H1 (cell line): ENCODE measurements around the gene KANSL1. TPM values are rescaled to one million over a fixed set of nuclear protein-coding genes. Genes with fewer than 3 reads are reported as not detected.

Source experiments
- CTCF ChIA-PET: fragments of 300-600 bp; sonication (Branson Sonifier 250); formaldehyde crosslinking; loops from one replicate; lab custom pipeline; 2021; ENCODE audit not compliant: partially characterized antibody; lab: Charles Lee
- POLR2A ChIA-PET: fragments of 300-600 bp; sonication (Branson Sonifier 250); formaldehyde crosslinking; loops from one replicate; lab custom pipeline; 2021; ENCODE audit warnings: inconsistent platforms; ENCODE audit not compliant: partially characterized antibody; lab: Charles Lee
- DNase-seq, 2 experiments: peaks; one replicate each; pipeline versions ENCODE4 v3.0.0 to v3.0.0-alpha.2; 2010 to 2022; ENCODE audit warnings: low spot score in 2 of 2, low read depth in 1 of 2, mixed read lengths in 1 of 2
- FAIRE-seq: peaks from 2 replicates; lab custom pipeline; 2011; peaks lifted over from hg19 to GRCh38; lab: Jason Lieb, UNC
- H2AFZ ChIP-seq: 2 replicates; pipeline ENCODE4 v1.8.1; 2012; ENCODE audit warnings: low read length, inconsistent platforms
- H2AK5ac ChIP-seq: 2 replicates; pipeline ENCODE4 v1.6.1; 2013; ENCODE audit warnings: low read depth, low read length
- H2BK120ac ChIP-seq: replicated peaks from 2 replicates; pipeline ENCODE3; 2013; ENCODE audit warnings: low read depth, low read length, inconsistent platforms
- H2BK12ac ChIP-seq: 2 replicates; pipeline ENCODE4 v1.6.1; 2013; ENCODE audit warnings: low read depth, low read length
- H2BK15ac ChIP-seq: 2 replicates; pipeline ENCODE4 v1.6.1; 2013; ENCODE audit warnings: low read length
- H2BK20ac ChIP-seq: 2 replicates; pipeline ENCODE4 v1.6.1; 2013; ENCODE audit warnings: low read length
- H2BK5ac ChIP-seq: 2 replicates; pipeline ENCODE4 v1.6.1; 2013; ENCODE audit warnings: low read depth, low read length
- H3K14ac ChIP-seq: 2 replicates; pipeline ENCODE4 v1.6.1; 2013; ENCODE audit warnings: inconsistent platforms; ENCODE audit not compliant: insufficient read length
- H3K18ac ChIP-seq: 2 replicates; pipeline ENCODE4 v1.6.1; 2013; ENCODE audit warnings: low read length; ENCODE audit errors: extremely low read depth
- H3K23ac ChIP-seq: 2 replicates; pipeline ENCODE4 v1.6.1; 2013; ENCODE audit warnings: inconsistent platforms; ENCODE audit not compliant: insufficient read length
- H3K23me2 ChIP-seq: 2 replicates; pipeline ENCODE4 v1.6.1; 2013; ENCODE audit warnings: low read depth, low read length
- H3K27ac ChIP-seq: 2 replicates; pipeline ENCODE4 v1.6.1; 2011; ENCODE audit warnings: low read depth, low read length, inconsistent platforms
- H3K27me3 ChIP-seq, 4 experiments: replicated peaks in 1 of 4; 1 replicate in 1 of 4; 2 replicates in 3 of 4; pipeline versions ENCODE4 v1.6.1 to v1.8.1; 2011 to 2013; ENCODE audit warnings: low read length in 3 of 4, mild to moderate bottlenecking in 3 of 4, inconsistent platforms in 2 of 4, mixed read lengths in 2 of 4, moderate library complexity in 1 of 4; ENCODE audit not compliant: control insufficient read depth in 3 of 4, insufficient read depth in 3 of 4; ENCODE audit errors: extremely low read depth in 1 of 4
- H3K36me3 ChIP-seq, 4 experiments: 2 replicates each; pipeline versions ENCODE4 v1.6.1 to v1.8.1; 2011 to 2013; ENCODE audit warnings: mild to moderate bottlenecking in 4 of 4, low read length in 3 of 4, moderate library complexity in 2 of 4, control low read depth in 1 of 4, inconsistent platforms in 1 of 4; ENCODE audit not compliant: insufficient read depth in 4 of 4, control insufficient read depth in 2 of 4
- H3K4ac ChIP-seq: replicated peaks from 2 replicates; pipeline ENCODE3; 2013; ENCODE audit warnings: low read length, low read depth, mixed read lengths, inconsistent platforms; ENCODE audit not compliant: insufficient read length
- H3K4me1 ChIP-seq, 4 experiments: replicated peaks in 1 of 4; 1 replicate in 1 of 4; 2 replicates in 3 of 4; pipeline versions ENCODE4 v1.6.1 to v1.8.1; 2011 to 2013; ENCODE audit warnings: low read length in 3 of 4, inconsistent platforms in 2 of 4, mixed read lengths in 1 of 4; ENCODE audit not compliant: insufficient read depth in 4 of 4, control insufficient read depth in 3 of 4
- H3K4me2 ChIP-seq, 2 experiments: 2 replicates each; pipeline versions ENCODE4 v1.6.1 to v1.8.1; 2011 to 2013; ENCODE audit warnings: low read depth in 2 of 2, low read length in 2 of 2, control low read depth in 1 of 2, inconsistent platforms in 1 of 2, mild to moderate bottlenecking in 1 of 2; ENCODE audit not compliant: insufficient read depth in 1 of 2
- H3K4me3 ChIP-seq, 4 experiments: fragments of 200-600, 300-600 bp in 1 of 4; sonication (generic), shearing (Covaris generic), sonication (Bioruptor Twin) in 1 of 4; 2 replicates each; pipeline versions ENCODE4 v1.5.1 to v1.8.1; 2011 to 2016; ENCODE audit warnings: low read length in 4 of 4, low read depth in 3 of 4, control low read depth in 2 of 4, inconsistent platforms in 2 of 4, mild to moderate bottlenecking in 2 of 4, mixed read lengths in 1 of 4, moderate library complexity in 1 of 4; ENCODE audit not compliant: insufficient read depth in 2 of 4; ENCODE audit errors: extremely low read depth in 1 of 4
- H3K56ac ChIP-seq: replicated peaks from 2 replicates; pipeline ENCODE3; 2013; ENCODE audit warnings: low read depth, mild to moderate bottlenecking, mixed read lengths, low read length, inconsistent platforms; ENCODE audit not compliant: insufficient read length
- H3K79me1 ChIP-seq: 2 replicates; pipeline ENCODE4 v1.6.1; 2013; ENCODE audit warnings: low read depth, low read length, control low read depth
- H3K79me2 ChIP-seq, 2 experiments: 2 replicates each; pipeline versions ENCODE4 v1.6.1 to v1.8.1; 2012 to 2013; ENCODE audit warnings: low read length in 2 of 2, mild to moderate bottlenecking in 2 of 2, inconsistent platforms in 1 of 2; ENCODE audit not compliant: insufficient read depth in 2 of 2, control insufficient read depth in 1 of 2
- H3K9ac ChIP-seq, 4 experiments: replicated peaks in 1 of 4; 1 replicate in 1 of 4; 2 replicates in 3 of 4; pipeline versions ENCODE4 v1.6.1 to v1.8.1; 2011 to 2013; ENCODE audit warnings: low read depth in 3 of 4, low read length in 3 of 4, control low read depth in 2 of 4, mild to moderate bottlenecking in 2 of 4, moderate library complexity in 2 of 4, inconsistent platforms in 1 of 4; ENCODE audit errors: extremely low read depth in 1 of 4
- H3K9me3 ChIP-seq, 2 experiments: 2 replicates each; pipeline versions ENCODE4 v1.6.1 to v1.8.1; 2012 to 2013; ENCODE audit warnings: mild to moderate bottlenecking in 2 of 2, moderate library complexity in 2 of 2, control low read depth in 1 of 2, inconsistent platforms in 1 of 2, low read depth in 1 of 2, low read length in 1 of 2, mixed read lengths in 1 of 2; ENCODE audit not compliant: insufficient read depth in 2 of 2
- H4K20me1 ChIP-seq, 2 experiments: replicated peaks in 1 of 2; 2 replicates each; pipeline versions ENCODE3 to v1.8.1; 2011 to 2013; ENCODE audit warnings: inconsistent platforms in 2 of 2, low read length in 2 of 2, mild to moderate bottlenecking in 1 of 2; ENCODE audit not compliant: insufficient read depth in 2 of 2, control insufficient read depth in 1 of 2
- H4K5ac ChIP-seq: 2 replicates; pipeline ENCODE4 v1.6.1; 2013; ENCODE audit warnings: low read length, low read depth, mixed read lengths, inconsistent platforms; ENCODE audit not compliant: insufficient read length
- H4K8ac ChIP-seq: 2 replicates; pipeline ENCODE4 v1.8.0; 2013; ENCODE audit warnings: mild to moderate bottlenecking, moderate library complexity, low read length, inconsistent platforms; ENCODE audit not compliant: insufficient read depth; ENCODE audit errors: extremely low read depth
- H4K91ac ChIP-seq: replicated peaks from 2 replicates; pipeline ENCODE3; 2013; ENCODE audit warnings: low read length, mixed read lengths, inconsistent platforms; ENCODE audit not compliant: insufficient read length
- ATF3 ChIP-seq: IDR thresholded peaks from 2 replicates; pipeline ENCODE4 v1.6.1; 2011; ENCODE audit warnings: low read depth, mild to moderate bottlenecking, low read length; ENCODE audit not compliant: insufficient read depth
- BCL11A ChIP-seq, 2 experiments: IDR thresholded peaks; one replicate each; pipeline ENCODE4 v1.6.1; 2011; ENCODE audit warnings: low read depth in 2 of 2, low read length in 2 of 2, mild to moderate bottlenecking in 2 of 2
- E2F6 ChIP-seq: IDR thresholded peaks from 2 replicates; pipeline ENCODE4 v1.6.1; 2012; ENCODE audit warnings: inconsistent platforms
- FOSL1 ChIP-seq: IDR thresholded peaks from 2 replicates; pipeline ENCODE4 v1.6.1; 2011; ENCODE audit warnings: mild to moderate bottlenecking, low read depth, low read length, moderate library complexity; ENCODE audit not compliant: insufficient read depth
- HDAC6 ChIP-seq: IDR thresholded peaks from one replicate; pipeline ENCODE4 v1.7.1; 2012; ENCODE audit warnings: low read depth, mild to moderate bottlenecking, inconsistent platforms, low read length, moderate library complexity
- NANOG ChIP-seq: IDR thresholded peaks from 2 replicates; pipeline ENCODE4 v1.6.1; 2011; ENCODE audit warnings: low read length, low read depth, mild to moderate bottlenecking, inconsistent platforms; ENCODE audit not compliant: insufficient read depth, poor library complexity, severe bottlenecking
- POLR2A ChIP-seq, 2 experiments: IDR thresholded peaks; 1 replicate in 1 of 2; 2 replicates in 1 of 2; pipeline ENCODE4 v1.6.1; 2011; ENCODE audit warnings: low read depth in 2 of 2, low read length in 2 of 2, mild to moderate bottlenecking in 2 of 2; ENCODE audit errors: control extremely low read depth in 1 of 2
- RNF2 ChIP-seq: fragments of 200-900, 300-1000 bp; sonication (generic); IDR thresholded peaks from 2 replicates; pipeline ENCODE4 v1.7.1; 2016; ENCODE audit warnings: borderline replicate concordance, low read depth, mild to moderate bottlenecking, antibody characterized with exemption, low read length; ENCODE audit not compliant: poor library complexity, severe bottlenecking; ENCODE audit errors: missing control alignments
- SAP30 ChIP-seq: fragments of 300-600 bp; sonication (generic); IDR thresholded peaks from 2 replicates; pipeline ENCODE4 v1.7.1; 2012; ENCODE audit warnings: low read length, moderate library complexity, mild to moderate bottlenecking, inconsistent platforms; ENCODE audit not compliant: insufficient read depth, insufficient replicate concordance
- SIN3A ChIP-seq, 2 experiments: IDR thresholded peaks in 1 of 2; conservative IDR thresholded peaks in 1 of 2; 2 replicates each; pipeline ENCODE4 v1.6.1; 2011 to 2012; ENCODE audit warnings: low read length in 2 of 2, improper control_type of control experiment in 1 of 2, low read depth in 1 of 2, mild to moderate bottlenecking in 1 of 2
- TBP ChIP-seq: IDR thresholded peaks from 2 replicates; pipeline ENCODE4 v1.6.1; 2011; ENCODE audit warnings: low read depth, low read length, improper control_type of control experiment
- ZNF274 ChIP-seq: IDR thresholded peaks from 2 replicates; pipeline ENCODE4 v1.7.0; 2012; ENCODE audit warnings: low read length, borderline replicate concordance; ENCODE audit errors: extremely low read depth
- WGBS, 2 experiments: shearing (Covaris generic) in 1 of 2; methylation state at CpG; one replicate each; pipeline versions ENCODE4 v1.1.6 to v1.1.7; 2013 to 2015; ENCODE audit warnings: low lambda C conversion rate in 2 of 2, mixed read lengths in 2 of 2, inconsistent platforms in 1 of 2, low coverage in 1 of 2, missing lambda C conversion rate in 1 of 2; ENCODE audit not compliant: insufficient replicate concordance in 2 of 2, insufficient coverage in 1 of 2, insufficient read length in 1 of 2; ENCODE audit errors: extremely low coverage in 1 of 2, missing lambda C conversion rate in 1 of 2; 5-methylcytosine and 5-hydroxymethylcytosine counted together
- polyA plus RNA-seq, 7 experiments: library from polyadenylated mRNA; depleted of rRNA in 3 of 7; stranded (reverse) in 5 of 7; unstranded in 2 of 7; fragments of >200 nt in 5 of 7; fragments of 200-250 nt in 2 of 7; gene quantifications; 1 replicate in 5 of 7; 2 replicates in 1 of 7; 4 replicates in 1 of 7; pipeline versions ENCODE4 v1.2.1 to v1.2.3, GENCODE V29; 2011 to 2013; ENCODE audit warnings: missing spikeins in 2 of 7, mixed read lengths in 2 of 7
- total RNA-seq: library from RNA; stranded (reverse); fragmentation: NEBNext Ultra II Directional; extraction: Animal tissue kit (Norgen Biotek cat#: 25700); gene quantifications from 2 replicates; pipeline ENCODE4 v1.2.1, GENCODE V29; 2021

The KANSL1 gene
- total and polyA plus RNA-seq, 2 of the 8 experiments (the other 6 are each of a cell fraction or from before 2014, with no cell fraction given), result 34.0 to 128 TPM

GRCh38 chr17:46000292-46000691, 192.9 kb downstream of the KANSL1 start:
- Histone ChIP-seq H3K4me1 (no peaks in the 10 kb centered on the region; a peak in 1 of 7 replicates), H3K56ac (no peak overlapping the region), H3K27ac (no peak overlapping the region), H4K8ac (no peak overlapping the region), H3K36me3 (no peaks in the 10 kb centered on the region), H3K9me3 (no peaks in the 10 kb centered on the region), H3K23me2 (no peaks in the 10 kb centered on the region), H3K9ac (no peak overlapping the region), H3K79me1 (no peaks in the 10 kb centered on the region), H3K23ac (no peak overlapping the region), H4K5ac (no peak overlapping the region), H4K20me1 (no peaks in the 10 kb centered on the region), H3K14ac (no peak overlapping the region), H2BK20ac (no peak overlapping the region), H3K4ac (no peak overlapping the region), H2AFZ (no peak overlapping the region), H2BK15ac (no peak overlapping the region), H4K91ac (no peak overlapping the region), H3K4me3 (no peak overlapping the region), H3K27me3 (no peaks in the 10 kb centered on the region), H3K4me2 (no peak overlapping the region), H2BK5ac (no peak overlapping the region), H3K18ac (no peak overlapping the region), H3K79me2 (no peaks in the 10 kb centered on the region), H2BK120ac (no peak overlapping the region), H2AK5ac (no peak overlapping the region), H2BK12ac (no peak overlapping the region)
- 82% methylated on average over 7 of the region's 7 CpGs; no CpG with 5 or more reads in 1 of the 2 experiments for WGBS, 2 experiments
- FAIRE-seq (no peak), DNase-seq (no peak)
- CTCF ChIA-PET, result interaction anchor here (1.0 to 3.5 kb wide), 8 partner anchors 9 to 286 kb away, joined by 3 to 13 read pairs (median 8); no protein-coding TSS in a partner anchor
- POLR2A ChIA-PET, result no interaction called here
- TF ChIP-seq E2F6 (no peak), SAP30 (no peak), HDAC6 (no peak), POLR2A (IDR thresholded peaks at IDR 0.05; ENCODE audit: control extremely low read depth in 1 of 2, low read depth in 2 of 2, low read length in 2 of 2) (no peak), FOSL1 (no peak), RNF2 (no peak), ATF3 (no peak), NANOG (no peak), ZNF274 (no peak), TBP (no peak), BCL11A (IDR thresholded peaks at IDR 0.05; ENCODE audit: low read depth in 2 of 2, low read length in 2 of 2) (no peak), SIN3A (conservative IDR thresholded peaks at IDR 0.05 in 1 of 2, IDR thresholded peaks at IDR 0.05 in 1 of 2; ENCODE audit: low read depth in 1 of 2, low read length in 2 of 2) (no peak)
